HG02623 (cell line): ENCODE measurements around the gene TNFAIP8L3.

Experiments used
- ATAC-seq: cut with Tn5 transposase; IDR thresholded peaks from one replicate; pipeline ENCODE4 v1.9.1; 2021; ENCODE audit warnings: moderate library complexity; ENCODE audit not compliant: unreplicated experiment

Gene TNFAIP8L3

DNA sequence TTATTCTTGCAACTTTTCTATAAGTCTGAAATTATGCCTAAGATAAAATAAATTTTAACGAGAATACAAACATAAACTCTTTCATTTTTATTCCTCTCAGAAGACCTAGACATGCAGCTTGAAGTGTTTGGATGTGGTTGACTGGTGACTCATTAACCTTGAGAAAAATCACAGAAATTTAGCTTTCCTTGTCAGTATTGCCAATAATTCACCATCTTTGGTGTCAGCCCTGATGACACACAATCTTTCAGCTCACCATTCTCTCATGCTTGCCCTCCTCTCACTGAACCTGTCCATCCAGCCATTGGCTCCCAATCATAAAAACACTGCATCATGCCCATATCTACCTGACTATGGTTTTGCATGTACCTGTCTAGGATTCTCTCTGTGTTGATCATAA lies 22.6 kb upstream of the TNFAIP8L3 start:
- ATAC-seq, result no peak

DNA sequence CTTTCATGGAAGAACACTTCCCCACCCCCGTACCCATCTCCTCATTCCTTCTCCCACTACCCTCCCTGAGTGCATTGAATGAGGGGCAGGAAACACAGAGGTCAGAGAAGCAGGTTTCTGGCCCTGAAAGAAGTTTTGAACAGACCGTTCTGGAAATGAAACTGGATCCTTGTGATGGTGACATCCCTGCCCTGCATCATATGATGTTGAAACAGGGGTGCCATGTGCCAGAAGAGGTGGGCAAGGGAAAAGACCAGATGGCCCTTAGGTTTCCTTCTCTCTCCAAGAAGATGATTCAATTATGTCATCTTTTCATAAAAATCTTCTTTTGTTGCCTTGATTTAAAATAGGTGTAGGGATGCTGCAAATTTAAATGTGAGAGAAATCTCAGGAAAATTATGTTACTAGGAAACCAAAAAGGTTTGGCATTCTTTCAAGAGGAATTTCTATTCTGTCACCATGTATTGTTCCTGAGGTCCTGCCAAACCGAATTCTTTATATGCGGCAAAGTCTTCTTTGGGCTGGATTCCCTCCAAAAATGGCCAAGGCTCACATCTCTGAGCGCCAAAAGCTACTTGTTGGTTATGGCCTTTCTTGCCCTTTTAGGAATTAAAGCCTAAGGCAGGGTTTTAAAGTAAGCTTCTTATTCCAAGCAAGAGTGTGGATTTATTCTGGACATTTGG lies 19.9 kb upstream of the TNFAIP8L3 start:
- ATAC-seq, result no peak

DNA sequence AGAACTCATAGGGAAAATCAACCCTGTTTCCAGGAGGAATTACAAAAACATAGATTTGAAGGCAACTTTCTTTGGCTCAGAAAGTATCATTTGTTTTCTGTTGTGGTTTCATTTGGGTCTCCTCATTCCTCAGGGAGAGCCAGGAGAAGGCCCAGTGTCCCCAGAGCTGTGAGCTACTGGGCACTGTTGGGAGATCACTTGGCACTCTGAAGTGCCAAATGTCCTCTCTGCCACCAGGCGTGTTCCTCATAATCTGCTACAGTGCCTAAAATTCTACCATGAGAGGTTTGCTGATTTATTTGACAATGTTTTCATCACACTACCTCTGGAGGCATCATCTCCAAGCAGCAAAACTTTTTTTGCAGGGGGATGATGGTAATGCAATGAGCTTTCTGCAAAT lies 17.4 kb upstream of the TNFAIP8L3 start:
- ATAC-seq, result no peak

DNA sequence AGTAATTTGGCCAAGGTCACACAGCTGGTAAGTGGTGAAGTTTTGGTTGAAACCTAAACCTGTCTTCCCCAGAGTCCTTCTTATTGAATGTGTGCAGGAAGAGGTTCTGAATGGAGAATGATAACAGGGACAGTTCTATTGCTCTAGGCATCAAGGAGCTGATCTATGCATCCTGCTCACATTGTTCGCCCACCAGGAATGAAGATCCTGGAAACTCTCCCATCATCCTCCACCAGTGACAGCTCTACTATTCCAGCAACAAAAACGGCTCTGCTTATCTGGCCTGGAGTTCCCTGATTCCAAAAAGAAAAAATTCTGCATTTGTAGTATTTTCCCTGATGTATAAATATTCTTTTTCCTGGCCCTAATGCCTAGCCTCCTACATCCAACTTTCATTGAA lies 16.4 kb upstream of the TNFAIP8L3 start:
- no peak for ATAC-seq

DNA sequence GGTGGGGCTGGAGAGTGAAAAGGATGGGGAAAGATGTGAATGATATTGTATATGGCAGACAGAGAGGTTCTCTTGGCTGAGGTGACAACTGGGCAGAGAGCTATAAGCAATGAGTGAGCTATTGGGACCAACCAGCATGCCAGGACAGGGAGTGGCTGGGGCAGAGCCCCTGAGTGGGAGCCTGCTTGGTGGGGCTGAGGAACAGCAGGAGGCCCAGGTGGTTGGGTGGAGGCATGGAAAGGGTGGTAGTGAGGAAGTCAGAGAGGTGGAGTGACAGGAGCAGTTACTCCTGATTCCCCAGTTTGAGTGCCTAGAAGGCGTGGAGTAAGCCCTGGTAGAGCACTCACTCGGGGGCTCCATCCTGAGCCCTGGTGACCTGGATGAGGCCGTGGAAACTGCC lies 15.5 kb upstream of the TNFAIP8L3 start:
- ATAC-seq, result no peak

DNA sequence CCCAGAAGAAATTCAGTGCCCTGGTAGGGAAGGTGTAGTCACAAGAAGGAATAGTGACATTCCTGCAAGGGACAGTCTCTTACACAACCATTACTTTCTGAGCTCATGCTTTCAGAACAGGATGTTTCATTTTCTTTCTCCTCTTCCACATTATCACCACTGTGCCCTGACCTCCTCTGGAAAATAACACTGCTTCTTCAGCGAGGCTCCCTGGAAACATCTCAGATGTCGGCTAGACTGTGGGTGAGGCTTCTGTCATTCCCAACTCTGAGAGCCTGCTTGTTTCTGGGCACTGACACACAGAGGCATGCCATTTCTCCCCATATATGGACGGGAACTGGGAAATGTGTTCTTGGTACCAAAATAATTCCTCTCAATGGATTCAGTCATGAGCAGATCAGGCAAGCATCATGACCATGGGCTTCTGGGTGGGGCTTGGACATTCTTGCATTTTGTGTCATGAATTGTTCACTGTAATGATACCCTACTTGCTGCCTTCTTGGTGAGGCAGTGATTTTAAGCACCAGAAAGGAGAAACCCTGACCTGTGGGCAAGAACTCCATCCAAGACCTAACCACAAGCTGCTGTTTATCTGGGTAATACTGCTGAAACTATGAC lies 14.3 kb upstream of the TNFAIP8L3 start:
- ATAC-seq, result no peak

DNA sequence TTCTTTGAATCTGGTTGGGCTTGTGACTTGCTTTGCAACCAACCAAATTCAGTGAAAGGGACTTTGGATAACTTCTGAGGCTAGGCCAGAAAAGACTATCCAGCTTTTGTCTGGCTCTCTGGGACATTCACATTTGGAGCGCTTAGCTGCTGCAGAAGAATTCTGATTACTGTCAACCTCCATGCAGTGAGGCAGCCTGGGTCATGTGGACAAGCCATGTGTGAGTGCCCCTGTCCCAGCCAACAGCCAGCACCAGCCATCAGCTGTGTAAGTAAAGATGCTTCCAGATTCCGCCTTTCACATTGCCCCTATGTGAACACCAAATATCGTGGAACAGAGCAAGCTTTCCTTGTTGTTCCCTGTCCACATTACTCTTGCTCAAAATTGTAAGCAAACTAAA lies 12.9 kb upstream of the TNFAIP8L3 start:
- no peak for ATAC-seq

DNA sequence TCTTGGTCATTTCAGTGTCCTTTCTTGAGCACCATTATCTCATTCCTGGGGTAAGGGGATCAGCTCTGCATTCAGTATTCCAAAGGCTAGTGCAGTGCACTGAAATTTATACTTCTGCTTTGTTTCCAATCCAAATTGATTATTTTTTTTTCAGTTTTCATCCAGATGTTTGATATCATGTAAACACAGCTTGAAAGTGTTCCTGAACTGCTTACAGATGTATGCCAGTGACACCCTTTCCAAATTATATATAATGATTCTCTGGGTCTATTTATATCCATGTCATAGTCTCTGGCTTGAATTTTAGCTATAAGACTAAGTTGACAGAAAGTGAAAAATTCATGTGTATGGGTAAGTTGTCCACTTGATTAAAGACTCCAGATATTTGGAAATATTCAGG lies 11.8 kb upstream of the TNFAIP8L3 start:
- no peak for ATAC-seq

DNA sequence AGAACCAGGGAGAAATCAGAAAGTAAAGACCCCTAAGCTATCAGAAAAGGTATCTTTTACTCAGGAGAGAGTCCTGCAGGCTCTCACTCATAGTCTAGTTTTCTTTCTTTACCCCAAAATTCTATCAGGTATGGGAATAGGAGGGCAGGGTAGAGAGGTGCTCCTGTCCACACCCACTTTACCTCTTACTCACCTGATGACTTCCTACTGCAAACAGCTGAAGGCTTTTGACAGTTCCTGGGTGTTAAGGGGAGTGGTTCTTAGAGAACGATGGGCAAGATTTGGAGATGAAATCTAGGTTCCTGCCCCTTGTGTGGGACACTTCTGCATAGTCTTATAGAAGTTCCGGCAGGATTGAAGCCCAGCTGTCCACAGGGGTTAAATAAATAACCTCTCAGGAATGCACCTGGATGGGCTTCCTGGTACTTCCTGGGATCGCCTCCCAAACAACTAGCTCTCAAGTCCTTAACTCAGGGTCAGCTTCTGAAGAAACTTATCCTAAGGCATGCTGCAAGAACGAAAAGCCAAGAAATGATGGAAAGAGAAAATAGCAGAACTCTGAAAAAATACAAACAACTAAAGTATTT lies 10.8 kb upstream of the TNFAIP8L3 start:
- no peak for ATAC-seq

DNA sequence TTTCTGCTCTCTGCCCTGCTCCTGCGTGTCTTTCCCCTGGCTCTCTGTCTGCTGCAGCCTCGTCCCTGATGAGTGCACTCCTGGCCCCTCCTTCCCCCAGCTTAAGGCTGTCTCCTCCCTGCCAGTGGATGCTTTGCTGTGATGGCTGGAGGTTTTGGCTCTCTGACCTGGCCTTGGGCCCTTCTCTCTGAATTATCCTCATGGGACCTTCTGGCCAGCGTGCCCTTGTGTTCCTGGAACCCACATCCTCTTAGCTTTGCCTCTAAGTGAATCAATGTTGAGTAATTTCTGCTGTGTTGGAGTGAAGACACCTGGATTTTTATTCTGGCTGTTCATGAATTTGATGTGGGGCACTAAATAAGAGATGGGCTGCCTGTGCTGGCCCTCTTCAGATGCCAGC lies 9.8 kb upstream of the TNFAIP8L3 start:
- no peak for ATAC-seq

DNA sequence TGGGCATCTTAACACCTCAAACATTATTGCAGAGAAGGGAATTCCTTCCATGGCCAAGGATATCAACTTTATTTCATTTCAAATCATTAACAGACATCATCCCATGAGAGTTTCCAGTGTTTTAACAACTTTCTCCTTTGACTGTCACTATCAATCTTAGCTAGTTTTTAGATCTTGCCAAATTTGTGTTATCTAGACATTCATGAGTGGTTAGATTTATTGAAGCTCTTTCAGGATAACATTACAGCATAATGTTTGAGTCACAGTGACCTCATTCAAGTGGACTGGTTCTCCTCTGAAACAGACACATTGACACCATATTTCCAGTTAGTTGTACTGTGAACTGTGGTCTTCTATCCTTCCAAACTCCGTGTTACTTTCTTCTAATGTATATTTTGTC lies 8.6 kb upstream of the TNFAIP8L3 start:
- no peak for ATAC-seq

DNA sequence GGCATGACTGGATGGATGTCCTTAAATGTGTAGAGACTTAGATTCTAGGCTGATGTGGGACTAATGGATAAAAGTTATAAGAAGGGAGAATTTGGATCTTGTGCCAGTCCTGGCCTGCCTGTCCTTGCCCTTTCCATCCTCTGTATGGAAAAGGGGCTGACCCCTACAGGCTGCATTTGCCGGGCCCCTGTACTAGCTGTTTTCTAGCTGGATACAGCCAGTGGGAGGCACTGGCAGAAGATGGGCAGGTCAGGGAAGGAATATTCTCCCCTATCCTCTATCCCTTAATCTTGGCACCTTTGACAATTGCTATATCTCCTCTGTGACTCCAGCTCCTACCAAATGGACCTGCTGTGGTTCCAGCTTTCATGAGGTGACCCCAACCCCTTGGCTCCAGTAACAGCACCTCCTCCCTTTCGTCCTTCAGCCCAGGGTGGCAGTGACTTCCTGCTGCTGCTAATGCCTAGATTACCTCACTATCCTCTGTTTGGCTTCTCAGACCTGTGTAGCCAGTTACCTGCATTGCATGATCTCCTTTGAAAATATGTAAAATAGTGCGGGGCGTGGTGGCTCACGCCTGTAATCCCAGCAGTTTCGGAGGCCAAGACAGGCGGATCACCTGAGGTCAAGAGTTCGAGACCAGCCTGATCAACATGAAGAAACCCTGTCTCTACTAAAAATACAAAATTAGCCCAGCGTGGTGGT lies 6.2 kb upstream of the TNFAIP8L3 start:
- ATAC-seq, result no peak

DNA sequence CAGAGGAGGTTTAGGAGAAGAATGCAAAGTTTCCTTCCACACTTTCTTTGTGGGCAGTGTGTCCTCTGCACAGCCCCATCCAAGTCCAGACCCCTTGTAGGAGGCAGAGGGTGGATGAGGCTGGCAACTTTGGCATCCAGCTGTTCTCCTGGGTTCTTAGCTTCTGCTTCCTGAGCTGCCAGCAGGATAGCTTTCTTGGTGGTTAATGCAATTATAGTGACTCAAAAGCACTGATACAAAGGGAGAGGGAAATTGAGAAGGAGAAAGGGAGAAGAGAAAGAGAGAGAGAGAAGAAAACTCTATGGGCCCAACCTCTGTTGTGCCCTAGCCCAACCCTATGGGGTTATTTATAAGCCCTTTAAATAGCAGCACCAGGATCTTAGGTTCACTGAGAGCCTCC lies 4.5 kb upstream of the TNFAIP8L3 start:
- no peak for ATAC-seq

DNA sequence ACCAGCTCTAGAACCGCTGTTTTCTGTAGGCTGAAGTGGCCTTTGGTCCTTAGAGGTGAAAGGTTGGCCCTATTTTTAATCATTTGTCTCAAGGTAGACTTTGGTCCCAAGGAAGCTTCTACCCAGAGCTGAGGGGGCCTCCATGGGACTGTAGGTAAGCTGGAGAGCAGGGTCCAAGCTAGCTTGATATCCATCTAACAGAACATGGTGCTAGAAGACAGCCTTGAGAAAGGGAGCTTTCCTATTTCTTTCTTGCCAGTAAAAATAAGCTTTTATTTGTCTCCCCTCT lies 3.6 kb upstream of the TNFAIP8L3 start:
- ATAC-seq, result no peak

DNA sequence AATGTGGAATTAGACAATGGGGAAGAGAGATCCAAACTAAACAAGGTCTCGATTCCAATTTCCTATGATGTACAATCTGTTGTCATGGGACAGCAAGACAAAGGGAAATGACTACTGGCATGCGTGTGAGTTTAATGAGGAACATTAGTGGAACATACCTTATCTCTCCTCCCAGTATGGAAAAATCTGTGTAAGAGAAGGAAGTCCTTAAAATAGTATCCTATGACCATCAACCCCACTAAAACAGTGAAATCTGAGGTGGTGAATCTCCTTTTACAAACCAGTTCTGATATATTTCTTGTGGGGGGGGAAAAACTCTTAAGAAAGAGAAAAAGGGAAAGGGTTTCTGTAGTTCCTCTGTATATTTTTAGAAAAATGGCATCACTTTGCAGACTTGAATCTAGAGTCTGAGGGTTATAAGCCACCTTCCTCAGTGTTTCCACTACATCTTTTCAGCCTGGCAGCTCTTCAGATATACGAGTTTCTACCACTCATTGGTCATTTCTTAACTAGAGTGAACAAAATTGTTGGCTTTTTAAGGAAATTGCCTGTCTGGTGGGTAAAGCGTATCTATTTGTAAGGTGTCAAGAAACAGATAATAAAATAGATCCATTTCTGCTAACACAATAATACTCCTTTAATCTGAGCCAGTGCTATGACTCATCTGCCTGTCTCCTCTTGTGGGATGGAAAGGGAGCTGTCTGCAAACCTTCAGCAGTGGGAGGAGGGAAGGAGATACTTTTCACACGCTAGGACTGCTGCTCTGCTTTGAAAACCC lies 3.0 kb upstream of the TNFAIP8L3 start:
- ATAC-seq, result no peak

DNA sequence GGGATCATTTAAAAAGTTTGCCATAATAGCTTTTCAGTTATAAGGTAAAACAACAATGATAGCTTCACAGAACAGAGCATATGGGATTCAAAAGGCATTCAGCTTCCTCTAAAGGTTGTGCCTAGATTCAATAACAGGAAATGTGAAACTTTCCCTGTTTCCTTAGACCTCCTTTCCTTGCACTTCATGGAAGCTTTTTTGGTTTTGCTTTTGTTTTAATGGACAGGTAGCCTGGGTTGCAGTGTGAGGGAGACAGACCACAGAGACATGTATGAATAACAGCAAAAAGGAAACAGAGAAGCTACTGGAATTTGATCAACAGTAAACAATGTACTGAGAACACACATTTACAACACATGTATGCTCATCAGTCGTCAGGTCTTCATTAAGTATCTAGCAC lies 2.3 kb upstream of the TNFAIP8L3 start:
- no peak for ATAC-seq

DNA sequence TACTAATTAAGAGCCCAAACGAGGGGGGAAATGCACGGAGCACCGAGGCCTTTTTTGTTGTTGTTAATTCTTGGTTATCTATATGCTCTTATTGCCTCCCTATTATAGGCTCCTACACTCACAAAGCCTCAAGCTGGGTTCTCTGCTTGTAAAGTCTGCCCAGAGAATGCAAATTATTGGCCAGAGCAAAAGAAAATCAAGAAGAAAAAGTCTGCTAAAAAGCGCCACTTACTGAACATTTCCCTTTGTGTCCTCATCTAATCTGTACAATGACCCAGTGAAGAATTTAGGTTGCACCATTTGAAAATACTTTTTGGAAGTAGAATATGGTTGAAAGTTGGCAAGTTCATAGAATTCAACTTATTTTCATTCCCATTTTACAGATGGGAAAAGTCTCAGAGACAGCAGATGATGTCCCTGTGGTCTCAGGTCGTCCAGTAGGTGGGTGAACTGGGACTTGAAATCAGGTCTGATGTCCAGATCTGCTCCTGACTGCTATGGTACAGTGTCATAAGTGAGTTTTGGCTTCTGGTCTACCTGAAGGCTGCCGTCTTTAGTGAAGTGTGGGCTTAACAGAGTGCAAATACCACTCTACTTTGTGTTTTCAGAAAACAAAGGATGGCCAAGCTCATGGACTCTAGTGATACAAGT lies 1.1 kb upstream of the TNFAIP8L3 start:
- ATAC-seq, result no peak

DNA sequence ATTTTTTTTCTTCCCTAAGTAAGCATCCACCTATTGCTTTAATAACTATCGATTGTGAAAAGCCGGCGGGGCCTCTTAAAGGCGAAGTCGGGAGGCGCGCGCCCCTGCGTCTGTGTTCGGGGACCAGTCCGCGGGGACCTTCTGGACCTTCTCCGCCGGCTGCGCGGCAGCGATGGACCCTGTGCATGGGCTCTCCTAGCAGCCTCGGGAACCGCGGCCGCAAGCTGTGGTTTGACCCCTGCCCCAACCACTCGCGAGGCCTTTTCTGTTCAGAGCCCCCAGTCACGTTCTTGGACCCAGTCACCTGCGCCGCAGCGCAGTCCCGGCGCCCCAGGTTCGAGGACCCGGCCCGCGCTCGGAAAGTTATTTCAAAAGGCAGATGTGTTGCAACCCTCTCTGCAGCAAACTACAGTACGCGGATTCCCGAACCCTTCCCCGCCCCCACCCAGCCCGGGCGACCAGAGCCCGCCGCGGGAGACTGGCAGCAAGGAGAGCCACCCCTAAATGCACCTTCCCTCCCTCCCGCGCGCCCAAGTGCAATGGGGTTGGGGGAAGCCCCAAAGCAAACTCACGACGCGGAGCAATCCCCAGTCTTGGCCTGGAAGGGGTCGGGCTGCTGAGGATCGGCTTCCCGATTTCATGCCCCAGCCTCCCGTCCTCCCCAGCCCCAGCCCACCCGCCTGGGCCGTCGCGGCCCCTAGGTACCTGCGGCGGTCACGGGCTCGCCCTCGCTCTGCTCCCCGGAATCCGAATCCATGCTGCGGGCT lies 684 bp downstream of the TNFAIP8L3 start:
- no peak for ATAC-seq

DNA sequence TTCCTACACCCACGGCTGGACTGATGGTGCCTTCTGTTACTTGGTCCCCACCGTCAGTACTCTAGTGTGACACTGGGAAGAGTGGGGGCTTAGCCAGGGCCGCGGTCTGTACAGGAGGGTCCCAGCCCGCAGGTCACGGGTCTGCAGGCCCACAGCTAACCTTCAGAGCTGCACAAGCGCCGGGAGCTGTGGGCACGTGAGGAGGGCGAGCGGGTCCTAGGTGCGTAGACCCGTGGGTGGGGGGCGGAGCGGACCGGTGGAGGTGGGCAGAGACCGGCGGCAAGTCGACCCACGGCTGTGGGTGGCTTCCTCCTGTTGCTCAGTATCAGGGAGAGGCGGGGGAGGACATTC lies 1.2 kb downstream of the TNFAIP8L3 start:
- ATAC-seq, result no peak

DNA sequence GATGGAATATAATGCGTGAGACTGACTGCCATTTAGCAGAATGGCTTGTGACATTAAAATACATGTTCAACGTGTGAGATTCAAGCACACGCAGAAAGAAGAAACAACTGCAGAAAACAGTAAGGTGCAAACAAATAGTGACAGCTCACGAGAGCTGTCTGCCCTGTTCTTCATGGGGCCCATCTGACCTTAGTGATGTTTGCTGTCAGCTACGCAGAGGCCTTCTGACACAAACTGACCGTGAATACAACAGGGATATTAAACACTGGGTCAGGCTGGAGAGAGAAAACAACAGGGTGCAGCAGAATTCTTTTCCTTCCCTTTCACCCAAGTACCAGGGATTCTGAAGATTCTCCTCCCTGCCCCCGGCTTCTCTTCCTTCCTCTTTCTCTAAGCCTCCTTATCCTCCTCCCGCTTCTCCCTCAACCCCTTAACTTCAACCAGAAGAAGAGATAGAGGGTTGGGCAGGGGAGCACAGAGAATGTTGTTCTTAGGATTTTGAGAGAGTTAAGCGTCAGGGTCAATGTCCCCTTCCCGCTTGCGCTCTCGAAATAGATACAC lies 2.1 kb downstream of the TNFAIP8L3 start:
- no peak for ATAC-seq
